ENCODE results near the gene SGK2.

SGK2 gene

GRCh38 chr20:43536041-43536816 is 22.6 kb upstream of the SGK2 start:
- DNase-seq (ENCODE audit: low read depth) = no peak

- no peak for DNase-seq (ENCODE audit: low read depth)
Measured at GRCh38 chr20:43536817-43537440, 21.9 kb upstream of the SGK2 start.

- peak; percentile 32 for DNase-seq (ENCODE audit: low read depth)
Measured at GRCh38 chr20:43537921-43538877, 20.6 kb upstream of the SGK2 start.

- DNase-seq (ENCODE audit: low read depth) = no peak
Measured at GRCh38 chr20:43538878-43539700, 19.7 kb upstream of the SGK2 start.

GRCh38 chr20:43539975-43540672 is 18.7 kb upstream of the SGK2 start:
- DNase-seq (ENCODE audit: low read depth) = no peak

- DNase-seq (ENCODE audit: low read depth) = no peak
Measured at GRCh38 chr20:43540673-43541060, 18.2 kb upstream of the SGK2 start.

GRCh38 chr20:43541214-43541613 is 17.6 kb upstream of the SGK2 start:
- DNase-seq (ENCODE audit: low read depth) = no peak

- no peak for DNase-seq (ENCODE audit: low read depth)
Measured at GRCh38 chr20:43542161-43542560, 16.7 kb upstream of the SGK2 start.

GRCh38 chr20:43542674-43543073 is 16.2 kb upstream of the SGK2 start:
- DNase-seq (ENCODE audit: low read depth) = no peak

- no peak for DNase-seq (ENCODE audit: low read depth)
Measured at GRCh38 chr20:43543138-43543537, 15.7 kb upstream of the SGK2 start.

- DNase-seq (ENCODE audit: low read depth) = no peak
Measured at GRCh38 chr20:43544501-43544900, 14.3 kb upstream of the SGK2 start.

GRCh38 chr20:43545837-43546578 is 12.8 kb upstream of the SGK2 start:
- no peak for DNase-seq (ENCODE audit: low read depth)

- DNase-seq (ENCODE audit: low read depth) = no peak
Measured at GRCh38 chr20:43548273-43548880, 10.4 kb upstream of the SGK2 start.

GRCh38 chr20:43549416-43550065 is 9.3 kb upstream of the SGK2 start:
- DNase-seq (ENCODE audit: low read depth) = no peak

- no peak for DNase-seq (ENCODE audit: low read depth)
Measured at GRCh38 chr20:43550456-43550855, 8.4 kb upstream of the SGK2 start.

GRCh38 chr20:43554369-43554768 is 4.5 kb upstream of the SGK2 start:
- DNase-seq (ENCODE audit: low read depth) = no peak

- no peak for DNase-seq (ENCODE audit: low read depth)
Measured at GRCh38 chr20:43559147-43559987, 540 bp downstream of the SGK2 start.

- DNase-seq (ENCODE audit: low read depth) = no peak
Measured at GRCh38 chr20:43560974-43561373, 2.1 kb downstream of the SGK2 start.

GRCh38 chr20:43563429-43563828 is 4.6 kb downstream of the SGK2 start:
- no peak for DNase-seq (ENCODE audit: low read depth)
